Ectodermal cell (in vitro differentiated cells): ENCODE measurements around the gene RPS17.

Experiments used
- H3K27ac ChIP-seq: 2 replicates; pipeline ENCODE4 v1.7.0; 2013; ENCODE audit warnings: mild to moderate bottlenecking, low read depth, low read length; ENCODE audit not compliant: insufficient read depth, poor library complexity, severe bottlenecking
- H3K27me3 ChIP-seq: 2 replicates; pipeline ENCODE4 v1.7.0; 2013; ENCODE audit warnings: mild to moderate bottlenecking, low read length; ENCODE audit not compliant: insufficient read depth, control insufficient read depth, poor library complexity, severe bottlenecking
- H3K36me3 ChIP-seq: one replicate; pipeline ENCODE4 v1.7.0; 2013; ENCODE audit warnings: low read length; ENCODE audit not compliant: control insufficient read depth, insufficient read depth
- H3K4me1 ChIP-seq: one replicate; pipeline ENCODE4 v1.7.0; 2013; ENCODE audit warnings: low read length; ENCODE audit not compliant: control insufficient read depth, insufficient read depth
- H3K4me3 ChIP-seq: 2 replicates; pipeline ENCODE4 v1.7.0; 2013; ENCODE audit warnings: low read depth, low read length, control low read depth; ENCODE audit not compliant: insufficient read depth
- H3K9me3 ChIP-seq: 2 replicates; pipeline ENCODE4 v1.7.0; 2013; ENCODE audit warnings: mild to moderate bottlenecking, low read length, moderate library complexity; ENCODE audit not compliant: control insufficient read depth
- WGBS, 2 experiments: methylation state at CpG; one replicate each; pipeline ENCODE4 v1.1.7; 2013; ENCODE audit warnings: missing lambda C conversion rate in 2 of 2; 5-methylcytosine and 5-hydroxymethylcytosine counted together

Gene RPS17

DNA sequence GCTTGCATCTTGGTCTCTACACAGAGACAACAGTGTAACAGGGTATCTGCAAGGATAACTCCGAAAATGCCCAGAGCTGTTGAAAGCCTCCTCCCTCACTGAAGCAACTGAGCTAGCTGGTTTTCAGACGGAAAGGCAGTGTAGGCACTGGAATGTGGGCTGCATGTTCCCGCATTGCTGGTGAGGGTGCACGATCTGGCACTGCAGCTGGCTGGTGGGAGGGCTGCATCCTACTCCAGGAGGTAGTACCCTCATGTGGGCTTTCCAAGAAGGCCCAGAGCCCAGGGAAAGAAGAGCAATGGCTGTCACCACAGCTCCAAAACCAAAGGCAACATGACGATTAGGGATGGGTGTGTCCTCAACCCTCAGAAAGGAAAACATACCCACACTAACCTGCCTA, 28.7 kb upstream of the RPS17 start:
- Histone ChIP-seq H3K27ac (no peak overlapping the region), H3K4me1 (peaks cover 23% of the 10 kb centered on the region), H3K27me3 (no peaks in the 10 kb centered on the region), H3K4me3 (no peak overlapping the region), H3K36me3 (no peaks in the 10 kb centered on the region), H3K9me3 (no peaks in the 10 kb centered on the region)
- WGBS, 2 experiments, result 88 to 89% methylated on average over 5 of the region's 5 CpGs

DNA sequence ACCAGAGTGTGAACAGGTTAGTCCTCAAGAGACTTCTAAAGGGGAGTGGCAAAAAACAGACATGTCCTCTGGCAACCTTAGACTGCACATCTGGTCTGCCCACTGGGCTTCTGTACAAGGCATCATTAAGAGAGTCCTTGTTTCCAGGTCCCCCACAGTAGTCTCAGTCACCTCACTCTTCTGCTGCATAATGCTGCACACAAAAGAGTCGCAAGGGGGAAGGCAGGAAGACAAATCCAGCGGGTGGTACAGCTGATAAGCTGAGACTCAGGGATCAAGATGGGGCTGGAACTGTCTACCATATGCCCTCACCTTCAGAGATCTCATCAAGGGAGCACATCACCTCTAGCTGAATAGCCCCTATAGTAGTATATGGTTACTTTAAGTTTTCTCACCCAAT, 27.4 kb upstream of the RPS17 start:
- peaks cover 23% of the 10 kb centered on the region for H3K4me1 ChIP-seq
- H3K27me3 ChIP-seq, result no peaks in the 10 kb centered on the region
- no peak overlapping the region for H3K4me3 ChIP-seq
- no peaks in the 10 kb centered on the region for H3K9me3 ChIP-seq
- H3K27ac ChIP-seq, result no peak overlapping the region
- WGBS, 2 experiments, result 88 to 92% methylated on average over 2 of the region's 2 CpGs
- no peaks in the 10 kb centered on the region for H3K36me3 ChIP-seq

DNA sequence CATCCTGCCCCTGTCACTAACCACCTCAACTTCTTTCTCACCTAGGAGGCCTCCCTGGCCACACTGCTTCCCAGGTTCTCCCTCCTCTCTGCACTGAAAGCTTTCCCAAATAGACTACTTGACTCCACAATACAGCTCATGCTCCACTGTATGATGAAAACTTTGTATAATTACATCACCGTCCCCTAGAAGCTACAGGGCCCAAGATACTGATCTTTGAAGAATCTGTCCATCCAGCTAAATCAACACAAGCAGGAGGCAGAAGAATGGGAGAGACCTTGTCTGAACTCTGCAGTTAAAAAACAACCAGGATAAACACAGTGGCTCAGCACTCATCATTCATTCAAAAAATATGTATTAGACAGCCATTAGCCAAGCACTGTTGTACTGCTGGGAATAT, 26.4 kb upstream of the RPS17 start:
- 93 to 100% methylated on average over 1 of the region's 1 CpG for WGBS, 2 experiments
- Histone ChIP-seq H3K9me3 (no peaks in the 10 kb centered on the region), H3K27me3 (no peaks in the 10 kb centered on the region), H3K27ac (no peak overlapping the region), H3K36me3 (no peaks in the 10 kb centered on the region), H3K4me1 (peaks cover 14% of the 10 kb centered on the region), H3K4me3 (no peak overlapping the region)

DNA sequence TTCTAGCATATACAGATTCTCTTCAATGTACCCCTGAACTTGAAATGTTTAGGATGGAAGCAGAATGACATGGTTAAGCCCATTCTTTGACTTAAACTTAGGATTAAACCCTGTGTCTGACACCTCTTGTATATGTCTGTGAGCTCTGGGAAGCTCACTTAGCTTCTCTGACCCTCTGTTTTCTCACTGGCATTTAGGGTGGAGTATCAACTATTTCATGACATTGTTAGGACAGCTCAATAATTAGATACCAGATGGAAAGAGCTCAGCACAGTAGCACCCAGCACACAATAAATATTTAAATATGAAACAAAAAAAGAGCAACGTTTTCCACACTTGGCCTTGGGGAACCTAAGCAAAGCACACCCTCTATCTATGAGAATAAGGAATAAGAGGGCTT, 18.2 kb upstream of the RPS17 start:
- WGBS, 2 experiments, result 64% methylated on average over 1 of the region's 1 CpG; no CpG with 5 or more reads in 1 of the 2 experiments
- H3K4me3 ChIP-seq, result no peak overlapping the region
- H3K4me1 ChIP-seq, result no peaks in the 10 kb centered on the region
- no peaks in the 10 kb centered on the region for H3K27me3 ChIP-seq
- no peaks in the 10 kb centered on the region for H3K36me3 ChIP-seq
- H3K27ac ChIP-seq, result no peak overlapping the region
- no peaks in the 10 kb centered on the region for H3K9me3 ChIP-seq

DNA sequence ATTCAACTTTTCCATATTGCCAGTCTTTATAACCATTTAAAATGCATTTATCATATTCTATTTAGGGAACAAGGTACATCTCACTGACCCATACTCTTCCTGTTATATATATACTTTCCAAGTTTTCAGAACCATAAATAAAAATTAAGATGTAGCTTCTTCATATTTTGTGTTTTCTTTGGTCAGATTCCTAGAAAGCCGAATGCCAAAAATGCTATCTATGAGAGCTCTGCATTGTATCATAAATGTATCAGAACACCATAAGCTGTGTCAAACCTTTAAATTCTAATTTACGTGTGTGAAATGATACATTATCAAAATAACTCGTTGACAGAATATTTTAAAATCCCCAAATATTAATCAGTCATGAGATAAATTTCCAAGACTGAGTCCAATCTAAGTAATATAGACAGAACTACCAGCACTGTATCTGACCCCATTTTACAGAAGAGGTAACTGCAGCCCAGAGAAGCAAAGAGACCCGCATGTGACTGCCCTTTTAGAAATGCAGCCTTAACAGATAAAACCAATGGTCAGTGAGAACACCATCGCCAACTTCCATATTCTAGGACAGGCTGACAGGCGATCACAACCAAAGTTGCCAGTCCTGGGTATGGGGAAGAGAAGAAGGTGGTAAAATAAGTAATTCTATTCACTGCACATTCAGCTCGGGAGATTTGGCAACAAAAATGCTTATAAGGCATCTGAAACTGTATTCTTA, 16.2 kb upstream of the RPS17 start:
- Histone ChIP-seq H3K4me1 (no peaks in the 10 kb centered on the region), H3K9me3 (no peaks in the 10 kb centered on the region), H3K27ac (no peak overlapping the region), H3K27me3 (no peaks in the 10 kb centered on the region), H3K4me3 (no peak overlapping the region), H3K36me3 (no peaks in the 10 kb centered on the region)
- 89 to 93% methylated on average over 5 to 7 of the region's 7 CpGs for WGBS, 2 experiments

DNA sequence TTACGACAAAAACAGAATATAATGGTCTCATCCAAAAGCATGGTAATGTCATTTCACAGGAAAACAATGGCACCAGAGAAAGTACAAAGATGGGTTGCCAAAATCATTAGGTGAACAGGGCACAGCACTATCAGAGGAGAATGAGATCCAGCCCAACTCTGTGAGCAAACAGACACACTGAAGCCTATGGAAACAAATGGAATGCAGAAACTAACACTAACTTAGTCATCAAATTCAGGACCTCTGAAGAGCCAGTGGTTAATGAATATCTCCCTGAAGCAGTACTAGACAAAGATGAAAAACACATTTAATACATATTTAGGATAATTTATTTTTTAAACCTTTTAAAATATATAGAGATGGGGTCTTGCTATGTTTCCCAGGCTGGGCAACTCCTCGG, 14.6 kb upstream of the RPS17 start:
- no peaks in the 10 kb centered on the region for H3K4me1 ChIP-seq
- no peak overlapping the region for H3K27ac ChIP-seq
- WGBS, 2 experiments, result 83 to 100% methylated on average over 2 of the region's 2 CpGs
- no peaks in the 10 kb centered on the region for H3K36me3 ChIP-seq
- no peak overlapping the region for H3K4me3 ChIP-seq
- H3K27me3 ChIP-seq, result no peaks in the 10 kb centered on the region
- H3K9me3 ChIP-seq, result no peaks in the 10 kb centered on the region

DNA sequence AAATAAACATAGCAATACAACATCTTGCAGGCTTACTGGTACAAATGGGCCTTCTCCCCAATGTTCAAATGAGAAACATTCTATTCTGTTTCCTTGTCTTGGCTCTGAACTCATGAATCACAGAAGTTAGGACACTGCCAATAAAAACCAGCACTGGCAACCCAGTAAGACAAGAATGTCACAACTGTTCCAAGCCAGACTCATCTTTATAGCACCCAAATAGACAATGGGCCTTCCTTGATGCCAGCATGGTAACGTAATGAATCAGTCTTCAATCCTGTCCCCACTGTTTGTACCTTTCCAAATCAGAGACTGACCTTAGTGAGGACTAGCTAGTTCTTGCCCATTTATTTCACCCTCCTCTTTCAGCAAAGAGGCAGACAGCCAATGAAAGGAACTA, 14.1 kb upstream of the RPS17 start:
- WGBS, 2 experiments, result 97 to 98% methylated on average over 1 of the region's 1 CpG
- no peaks in the 10 kb centered on the region for H3K27me3 ChIP-seq

DNA sequence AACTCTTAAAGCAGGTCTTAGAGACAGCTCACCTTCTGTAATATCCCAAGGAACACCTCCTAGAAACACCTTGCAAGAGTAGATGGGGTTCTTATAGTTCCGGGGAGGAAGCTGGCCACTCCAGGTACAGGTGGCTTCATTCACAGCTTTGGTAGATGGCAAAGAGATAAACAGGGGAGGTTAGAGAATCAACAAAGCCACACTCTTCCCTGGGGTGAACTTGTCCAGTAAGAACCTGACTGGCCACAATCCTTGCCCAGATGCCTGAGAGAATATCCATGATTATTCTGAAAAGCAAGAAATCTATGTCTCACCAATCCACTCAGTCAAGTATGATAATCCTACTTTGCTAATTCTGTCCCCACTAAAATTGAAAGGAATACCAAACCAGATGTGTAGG, 13.6 kb upstream of the RPS17 start:
- Histone ChIP-seq H3K27me3 (no peaks in the 10 kb centered on the region), H3K36me3 (no peaks in the 10 kb centered on the region), H3K9me3 (no peaks in the 10 kb centered on the region), H3K4me3 (no peak overlapping the region), H3K4me1 (no peaks in the 10 kb centered on the region), H3K27ac (no peak overlapping the region)
- WGBS, 2 experiments, result 91 to 95% methylated on average over 1 of the region's 1 CpG

More for the DNA sequence above, 14.1 kb upstream of the RPS17 start:
- Histone ChIP-seq H3K27ac (no peak overlapping the region), H3K4me1 (no peaks in the 10 kb centered on the region), H3K4me3 (no peak overlapping the region), H3K36me3 (no peaks in the 10 kb centered on the region), H3K9me3 (no peaks in the 10 kb centered on the region)

DNA sequence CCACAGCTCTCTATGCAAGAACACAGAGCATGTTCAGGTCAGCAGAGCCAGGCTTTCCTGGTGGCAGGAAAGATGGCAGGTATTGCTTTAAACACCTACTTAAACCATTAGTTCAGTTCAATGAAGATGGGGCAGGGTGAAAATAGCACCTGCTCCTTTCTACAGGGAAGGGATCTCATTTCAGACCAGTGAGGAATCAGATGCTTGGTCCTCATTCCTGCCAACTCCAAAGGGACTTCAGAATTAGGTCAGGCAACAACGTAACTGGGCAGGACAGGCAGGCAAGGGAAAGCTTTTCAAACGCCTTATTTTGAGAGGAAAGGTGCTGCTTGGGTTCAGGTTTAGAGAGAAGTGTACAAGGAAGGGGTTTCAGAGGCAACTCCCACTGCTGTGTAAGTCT, 12.6 kb upstream of the RPS17 start:
- Histone ChIP-seq H3K27me3 (no peaks in the 10 kb centered on the region), H3K27ac (no peak overlapping the region), H3K4me3 (no peak overlapping the region), H3K4me1 (no peaks in the 10 kb centered on the region), H3K9me3 (no peaks in the 10 kb centered on the region), H3K36me3 (no peaks in the 10 kb centered on the region)
- WGBS, 2 experiments, result 95 to 97% methylated on average over 2 of the region's 2 CpGs

DNA sequence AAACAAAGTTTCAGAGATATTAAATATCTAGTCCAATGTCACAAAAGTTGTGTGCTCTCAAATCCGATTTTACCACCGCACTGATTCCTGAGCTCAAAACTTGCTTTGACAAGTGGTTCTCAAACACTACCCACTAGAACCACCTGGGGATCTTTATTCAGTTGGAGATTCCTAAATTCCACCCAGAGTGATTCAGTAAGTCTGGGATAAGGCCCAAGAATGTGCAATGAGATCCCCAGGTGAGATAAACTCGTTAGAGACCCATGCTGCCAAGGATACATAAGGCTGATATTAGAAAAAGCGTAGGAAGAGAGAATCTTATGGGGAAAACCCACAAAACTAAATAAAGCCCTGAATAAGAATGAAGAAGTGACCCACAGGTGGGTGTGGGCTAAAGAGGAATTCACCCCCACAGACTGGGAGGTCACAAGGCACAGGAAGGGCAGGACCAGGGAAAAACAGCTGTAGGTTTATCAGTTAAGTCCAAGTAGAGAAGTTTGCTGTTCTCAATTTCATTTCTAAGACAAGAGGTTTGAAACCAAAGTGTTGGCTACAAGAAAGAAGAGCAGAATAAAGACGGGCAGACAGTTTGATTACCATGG, 11.5 kb upstream of the RPS17 start:
- no peaks in the 10 kb centered on the region for H3K36me3 ChIP-seq
- no peak overlapping the region for H3K4me3 ChIP-seq
- no peaks in the 10 kb centered on the region for H3K9me3 ChIP-seq
- 80 to 86% methylated on average over 5 of the region's 5 CpGs for WGBS, 2 experiments
- H3K4me1 ChIP-seq, result no peaks in the 10 kb centered on the region
- H3K27me3 ChIP-seq, result no peaks in the 10 kb centered on the region
- no peak overlapping the region for H3K27ac ChIP-seq
